COR-L47 (cell line): Measurements from ENCODE around the gene FAM171A1.

Source experiments
- DNase-seq: peaks from one replicate; lab custom pipeline; 2025; lab: John Stamatoyannopoulos, UW

The FAM171A1 gene

DNA sequence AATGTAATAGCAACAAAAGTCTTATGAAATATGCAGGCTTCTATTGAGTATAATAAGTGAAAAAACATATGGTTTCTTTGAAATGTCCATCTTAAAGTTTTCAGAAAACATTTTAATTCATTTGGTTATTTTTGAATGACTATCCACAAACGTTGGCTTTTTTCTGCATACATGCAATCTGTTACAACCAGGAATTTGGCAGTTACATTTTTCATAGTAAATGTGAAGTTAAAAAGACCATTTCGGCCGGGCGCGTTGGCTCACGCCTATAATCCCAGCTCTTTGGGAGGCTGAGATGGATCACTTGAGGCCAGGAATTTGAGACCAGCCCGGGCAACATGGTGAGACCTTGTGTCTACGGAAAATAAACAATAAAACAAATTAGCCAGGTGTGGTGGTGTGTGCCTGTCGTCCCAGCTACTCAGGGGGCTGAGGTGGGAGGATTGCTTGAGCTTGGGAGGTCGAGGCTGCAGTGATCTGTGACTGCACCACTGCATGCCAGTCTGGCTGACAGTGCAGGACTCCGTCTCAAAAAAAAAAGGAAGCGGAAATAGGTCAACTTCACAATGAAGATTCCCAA is 128.7 kb downstream of the FAM171A1 start:
- DNase-seq = no peak

DNA sequence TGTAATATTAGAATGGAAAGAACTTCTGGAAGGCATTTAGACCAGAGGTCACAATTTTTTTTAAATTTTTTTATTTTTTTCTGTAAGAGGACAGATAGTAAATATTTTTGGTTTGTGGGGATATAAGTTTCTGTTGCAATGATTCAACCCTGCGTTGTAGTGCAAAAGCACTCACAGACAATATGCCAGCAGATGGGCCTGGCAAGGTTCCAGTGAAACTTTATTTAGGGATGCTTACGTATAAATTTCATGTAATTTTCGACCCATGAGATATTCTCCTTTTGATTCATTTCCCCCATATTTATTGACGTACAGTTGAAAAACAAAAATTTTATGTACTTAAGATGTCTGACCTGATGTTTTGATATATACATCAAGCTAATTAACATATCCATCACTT is 129.8 kb downstream of the FAM171A1 start:
- DNase-seq = no peak

DNA sequence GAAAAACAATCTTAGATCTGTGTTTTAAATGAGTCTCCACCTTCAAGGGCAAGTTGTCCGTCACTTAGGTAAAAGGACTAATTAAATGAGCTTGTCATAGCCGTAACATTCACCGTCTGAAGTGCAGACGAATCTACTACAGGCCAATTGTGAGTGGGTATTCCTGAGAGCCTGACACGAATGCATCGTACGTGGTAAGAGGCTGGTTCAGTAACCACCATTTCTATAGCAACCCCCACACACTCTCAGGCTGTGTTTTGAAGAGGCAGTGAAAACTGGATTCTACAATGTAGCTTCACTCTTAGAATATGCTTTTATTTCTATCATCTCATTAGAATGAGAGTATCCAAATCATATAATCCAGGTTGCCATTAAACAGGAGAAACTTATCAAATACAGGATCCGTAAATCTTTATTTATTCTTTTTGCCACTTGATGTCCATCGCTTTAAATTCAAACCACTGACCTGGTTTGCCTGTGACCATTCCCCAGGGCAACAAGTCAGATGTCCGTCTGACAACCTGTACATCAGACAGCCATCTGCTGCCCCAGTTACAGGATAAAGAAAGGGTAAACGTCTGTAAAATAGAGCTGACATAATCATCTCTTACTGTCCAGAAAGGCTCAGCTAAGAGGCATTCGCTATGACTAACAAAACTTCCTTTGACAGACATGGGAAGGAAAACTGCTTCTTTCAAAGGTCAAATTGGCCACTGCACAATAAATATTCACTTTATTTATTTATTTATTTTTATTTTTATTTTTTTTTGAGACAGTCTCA is 132.3 kb downstream of the FAM171A1 start:
- DNase-seq = no peak

- DNase-seq = no peak
Observed at GRCh38 chr10:15237351-15237750, 133.7 kb downstream of the FAM171A1 start.

- no peak for DNase-seq
Observed at GRCh38 chr10:15236340-15236739, 134.7 kb downstream of the FAM171A1 start.

DNA sequence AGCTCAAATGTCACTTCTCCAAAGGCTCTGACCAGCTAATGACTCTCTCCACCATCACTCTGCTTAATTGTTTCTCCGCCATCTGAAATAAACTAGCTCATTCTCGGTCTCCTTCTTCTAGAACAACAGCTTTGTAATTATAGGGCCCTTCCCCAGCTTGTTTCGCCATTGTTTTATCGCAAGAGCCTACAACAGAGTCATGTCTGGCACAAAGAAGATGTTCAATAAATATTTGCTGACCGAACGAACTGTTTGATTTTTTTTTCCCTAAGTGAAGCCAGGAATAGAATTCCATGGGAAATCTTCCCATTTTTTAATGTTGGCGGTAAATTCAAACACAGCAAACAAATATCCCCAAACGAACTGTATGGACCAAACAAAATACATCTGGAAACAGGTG is 138.8 kb downstream of the FAM171A1 start:
- no peak for DNase-seq

- no peak for DNase-seq
Observed at GRCh38 chr10:15231426-15231825, 139.7 kb downstream of the FAM171A1 start.

DNA sequence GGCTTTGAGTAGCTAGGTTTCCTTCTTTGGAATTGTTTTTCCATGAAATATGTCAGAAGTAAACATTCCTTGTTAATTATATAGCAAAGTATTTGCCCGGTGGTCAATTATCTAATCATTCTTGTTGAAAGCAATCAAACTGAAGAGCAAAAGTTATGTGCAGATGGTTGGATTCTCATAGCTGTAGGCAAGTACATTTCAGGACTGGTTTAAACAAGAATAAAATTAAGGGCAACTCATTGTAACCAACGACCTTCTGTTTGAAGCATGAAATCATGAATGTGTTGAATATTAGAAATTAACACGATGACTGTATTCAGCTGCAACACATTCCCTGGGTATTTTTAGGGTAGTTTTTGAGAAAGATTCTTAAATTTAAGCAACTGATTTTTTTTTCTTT is 140.8 kb downstream of the FAM171A1 start:
- DNase-seq = no peak

GRCh38 chr10:15229268-15229667 is 141.8 kb downstream of the FAM171A1 start:
- no peak for DNase-seq

- DNase-seq = no peak
Observed at GRCh38 chr10:15228426-15228825, 142.7 kb downstream of the FAM171A1 start.

GRCh38 chr10:15227611-15228372 is 143.3 kb downstream of the FAM171A1 start:
- DNase-seq = no peak

DNA sequence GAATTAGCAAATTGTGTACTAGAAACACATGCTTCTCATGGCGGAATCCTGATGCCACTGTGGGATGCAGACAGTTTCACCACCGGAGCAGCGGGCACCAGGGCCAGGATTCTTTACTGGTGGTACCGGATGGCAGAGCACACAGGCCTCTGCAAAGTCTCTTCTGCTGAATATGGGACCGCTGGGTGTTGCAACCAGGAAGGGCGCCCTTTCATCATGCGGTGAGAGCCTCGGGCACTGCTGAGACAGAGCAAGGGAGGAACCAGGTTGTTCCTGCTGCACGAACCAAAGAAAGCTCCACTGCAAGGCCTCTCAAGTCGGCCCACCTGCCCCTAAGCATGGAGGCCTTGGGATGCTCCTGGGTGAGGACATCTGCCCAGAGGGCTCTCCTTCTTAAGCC is 145.6 kb downstream of the FAM171A1 start:
- no peak for DNase-seq

- no peak for DNase-seq
Observed at GRCh38 chr10:15224948-15225347, 146.1 kb downstream of the FAM171A1 start.

DNA sequence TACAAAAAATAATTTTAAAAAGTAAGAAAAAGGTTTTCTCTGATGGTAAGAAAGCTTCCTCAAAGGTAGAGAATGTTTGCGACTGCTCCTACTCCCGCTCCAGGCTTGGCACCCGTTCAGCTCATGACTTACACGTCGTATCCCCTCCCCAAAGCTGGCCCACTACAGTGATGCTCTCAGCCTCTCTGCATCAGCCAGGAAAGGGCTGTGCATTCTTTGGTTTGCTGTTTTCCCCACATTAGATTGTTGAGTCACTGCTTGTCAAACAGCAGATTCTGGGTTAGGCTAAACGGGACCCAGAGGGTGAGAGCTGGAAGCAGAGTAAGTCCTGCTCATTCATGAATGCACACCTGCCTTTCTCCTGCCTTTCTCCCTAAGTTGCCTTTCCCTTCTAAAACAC is 147.9 kb downstream of the FAM171A1 start:
- DNase-seq = no peak

DNA sequence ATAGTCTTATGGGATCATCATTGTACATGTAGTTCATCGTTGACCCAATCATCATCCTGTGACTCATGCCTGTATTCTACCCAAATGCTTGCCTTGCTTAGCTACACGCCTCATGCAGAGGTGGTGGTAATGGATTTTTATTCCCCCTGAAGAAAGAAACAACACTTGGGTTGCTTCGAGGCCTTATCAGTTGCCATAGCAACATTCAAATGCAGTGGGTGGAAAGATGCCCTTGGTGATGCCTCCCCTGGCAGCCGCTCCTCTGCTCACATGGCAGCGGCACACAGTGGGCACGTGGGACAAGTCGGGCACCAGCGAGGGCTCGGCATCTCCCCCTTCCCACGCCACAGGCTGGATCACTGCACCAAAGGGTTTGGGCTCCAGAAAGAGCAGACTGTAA is 148.6 kb downstream of the FAM171A1 start:
- no peak for DNase-seq

- no peak for DNase-seq
Observed at GRCh38 chr10:15220445-15220844, 150.6 kb downstream of the FAM171A1 start.

GRCh38 chr10:15216700-15217099 is 154.4 kb downstream of the FAM171A1 start:
- DNase-seq = no peak

- no peak for DNase-seq
Observed at GRCh38 chr10:15214237-15214636, 156.9 kb downstream of the FAM171A1 start.

- no peak for DNase-seq
Observed at GRCh38 chr10:15213461-15213861, 157.6 kb downstream of the FAM171A1 start.

- no peak for DNase-seq
Observed at GRCh38 chr10:15211464-15211979, 159.6 kb downstream of the FAM171A1 start.

DNA sequence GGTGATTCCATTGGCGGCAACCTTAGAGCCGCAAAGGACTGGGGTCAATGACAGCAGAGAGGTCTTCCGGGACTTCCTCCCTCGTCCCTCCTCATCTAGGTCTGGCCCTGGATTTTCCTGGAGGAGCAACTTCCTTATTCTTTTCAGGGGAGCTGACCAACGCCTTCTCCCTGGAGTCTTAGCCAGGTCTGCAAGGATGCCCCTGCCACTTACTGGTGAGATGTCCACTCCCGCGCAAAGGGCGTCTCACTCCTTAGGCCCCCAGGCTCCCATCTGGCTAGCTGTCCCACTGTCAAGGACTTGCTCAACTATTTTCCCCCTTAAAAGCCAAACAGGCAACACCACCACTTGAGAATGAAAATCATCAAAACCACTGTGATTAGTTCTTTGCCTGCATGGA is 160.6 kb downstream of the FAM171A1 start:
- no peak for DNase-seq

GRCh38 chr10:15209827-15210509 is 161.1 kb downstream of the FAM171A1 start:
- DNase-seq = peak; percentile 71
